ENCODE results near the gene NAV3. TPM values are rescaled to one million over a fixed set of nuclear protein-coding genes. Genes with fewer than 3 reads are reported as not detected.

Gene NAV3
- total RNA-seq, 2 experiments from 2014 or later, result not detected

DNA sequence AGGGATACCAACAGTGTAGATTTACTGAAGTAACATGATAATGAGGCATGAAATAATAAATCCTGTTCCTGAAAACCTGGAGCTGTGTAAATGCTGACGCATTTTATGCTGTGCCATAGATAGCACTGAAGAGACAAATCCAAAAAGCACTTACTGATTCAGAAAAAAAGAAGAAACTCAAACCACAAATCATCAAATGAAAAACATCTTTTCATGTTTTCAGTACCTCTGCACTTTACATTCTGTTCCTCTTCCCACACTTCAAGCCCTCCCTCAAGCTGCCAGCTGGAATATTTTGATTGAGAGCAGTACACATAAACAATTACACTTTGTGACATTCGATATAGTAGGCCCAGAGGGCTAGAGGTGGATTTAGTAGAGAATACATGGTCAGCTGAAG, 362.3 kb downstream of the NAV3 start:
- no peak for DNase-seq
- H3K36me3 ChIP-seq (ENCODE audit: insufficient read depth, low read length), result no peaks in the 10 kb centered on the region
- H3K9me3 Mint-ChIP-seq, result no peaks in the 10 kb centered on the region
- H3K9me3 ChIP-seq (ENCODE audit: control insufficient read depth in 1 of 2, insufficient read depth in 1 of 2, low read length in 2 of 2), result no peaks in the 10 kb centered on the region
- CTCF ChIA-PET, result no interaction called here
- H3K27me3 ChIP-seq (ENCODE audit: control insufficient read depth in 1 of 2, insufficient read depth in 2 of 2, low read length in 2 of 2), result no peaks in the 10 kb centered on the region
- no peak overlapping the region for H3K4me3 Mint-ChIP-seq
- H3K4me3 ChIP-seq (ENCODE audit: low read length), result no peak overlapping the region
- H3K27ac ChIP-seq (ENCODE audit: low read depth in 1 of 2, low read length in 2 of 2), result no peak overlapping the region
- intact Hi-C loops (cut with DNase I, micrococcal nuclease), result no loop called here
- no peaks in the 10 kb centered on the region for H3K4me1 ChIP-seq (ENCODE audit: insufficient read depth, low read length)
- POLR2A ChIA-PET, result no interaction called here
- no peak for ATAC-seq (ENCODE audit: poor library complexity)
- no peaks in the 10 kb centered on the region for H3K4me1 Mint-ChIP-seq (ENCODE audit: low read depth)
- H3K27me3 Mint-ChIP-seq, result no peaks in the 10 kb centered on the region
- no peak overlapping the region for H3K27ac Mint-ChIP-seq
- H3K36me3 Mint-ChIP-seq (ENCODE audit: low read depth), result no peaks in the 10 kb centered on the region
- TF ChIP-seq, protein P1, sequence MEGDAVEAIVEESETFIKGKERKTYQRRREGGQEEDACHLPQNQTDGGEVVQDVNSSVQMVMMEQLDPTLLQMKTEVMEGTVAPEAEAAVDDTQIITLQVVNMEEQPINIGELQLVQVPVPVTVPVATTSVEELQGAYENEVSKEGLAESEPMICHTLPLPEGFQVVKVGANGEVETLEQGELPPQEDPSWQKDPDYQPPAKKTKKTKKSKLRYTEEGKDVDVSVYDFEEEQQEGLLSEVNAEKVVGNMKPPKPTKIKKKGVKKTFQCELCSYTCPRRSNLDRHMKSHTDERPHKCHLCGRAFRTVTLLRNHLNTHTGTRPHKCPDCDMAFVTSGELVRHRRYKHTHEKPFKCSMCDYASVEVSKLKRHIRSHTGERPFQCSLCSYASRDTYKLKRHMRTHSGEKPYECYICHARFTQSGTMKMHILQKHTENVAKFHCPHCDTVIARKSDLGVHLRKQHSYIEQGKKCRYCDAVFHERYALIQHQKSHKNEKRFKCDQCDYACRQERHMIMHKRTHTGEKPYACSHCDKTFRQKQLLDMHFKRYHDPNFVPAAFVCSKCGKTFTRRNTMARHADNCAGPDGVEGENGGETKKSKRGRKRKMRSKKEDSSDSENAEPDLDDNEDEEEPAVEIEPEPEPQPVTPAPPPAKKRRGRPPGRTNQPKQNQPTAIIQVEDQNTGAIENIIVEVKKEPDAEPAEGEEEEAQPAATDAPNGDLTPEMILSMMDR (IDR thresholded peaks at IDR 0.05), result no peak

DNA sequence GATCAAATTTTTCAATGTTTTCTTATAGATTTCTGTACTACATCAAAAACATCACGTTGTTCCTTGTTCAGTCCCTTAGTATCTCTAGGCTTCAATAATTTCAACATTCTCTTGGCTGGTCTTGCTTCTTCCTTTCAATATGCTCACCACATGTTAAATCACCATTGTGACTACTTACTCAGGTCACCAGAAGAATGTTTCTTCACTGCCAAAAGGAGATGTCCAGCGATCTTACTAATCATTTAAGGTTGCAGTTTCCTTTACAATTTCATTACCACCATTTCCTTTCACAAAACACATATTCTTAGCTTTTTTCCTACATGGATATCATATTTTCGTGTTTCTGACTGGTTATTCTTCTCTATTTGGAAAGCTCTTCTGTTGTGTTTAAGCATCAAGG, 363.8 kb downstream of the NAV3 start:
- DNase-seq (no peak), ATAC-seq (ENCODE audit: poor library complexity) (no peak)
- H3K27ac ChIP-seq (ENCODE audit: low read depth in 1 of 2, low read length in 2 of 2), result no peak overlapping the region
- POLR2A ChIA-PET, result no interaction called here
- no peaks in the 10 kb centered on the region for H3K9me3 Mint-ChIP-seq
- H3K4me1 Mint-ChIP-seq (ENCODE audit: low read depth), result no peaks in the 10 kb centered on the region
- no peak overlapping the region for H3K27ac Mint-ChIP-seq
- H3K4me3 ChIP-seq (ENCODE audit: low read length), result no peak overlapping the region
- TF ChIP-seq, protein P1 (IDR thresholded peaks at IDR 0.05), result no peak
- no peaks in the 10 kb centered on the region for H3K9me3 ChIP-seq (ENCODE audit: control insufficient read depth in 1 of 2, insufficient read depth in 1 of 2, low read length in 2 of 2)
- intact Hi-C loops (cut with DNase I, micrococcal nuclease), result no loop called here
- H3K4me3 Mint-ChIP-seq, result no peak overlapping the region
- H3K4me1 ChIP-seq (ENCODE audit: insufficient read depth, low read length), result no peaks in the 10 kb centered on the region
- H3K27me3 ChIP-seq (ENCODE audit: control insufficient read depth in 1 of 2, insufficient read depth in 2 of 2, low read length in 2 of 2), result no peaks in the 10 kb centered on the region
- CTCF ChIA-PET, result no interaction called here
- H3K36me3 Mint-ChIP-seq (ENCODE audit: low read depth), result no peaks in the 10 kb centered on the region
- H3K36me3 ChIP-seq (ENCODE audit: insufficient read depth, low read length), result no peaks in the 10 kb centered on the region
- no peaks in the 10 kb centered on the region for H3K27me3 Mint-ChIP-seq

DNA sequence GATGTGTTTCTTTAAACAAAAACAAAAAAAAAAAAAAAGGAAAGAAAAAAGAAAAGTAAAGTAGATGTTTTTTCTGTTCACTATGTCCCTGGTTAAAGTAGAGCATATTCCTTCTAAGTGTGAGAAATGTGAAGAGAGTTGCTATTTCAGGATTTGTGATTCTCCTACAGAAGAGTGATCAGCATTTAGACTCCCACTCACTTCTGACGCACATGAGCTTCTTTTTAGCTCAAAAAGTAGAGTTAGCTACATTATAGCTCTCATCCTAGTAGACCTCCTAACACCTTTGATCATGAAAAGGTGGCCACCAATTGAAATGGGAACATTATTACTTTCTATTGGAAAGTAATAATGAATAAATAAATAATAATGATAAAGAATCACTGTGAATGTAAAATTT, 368.2 kb downstream of the NAV3 start:
- H3K4me1 ChIP-seq (ENCODE audit: insufficient read depth, low read length), result no peaks in the 10 kb centered on the region
- Mint-ChIP-seq H3K27me3 (no peaks in the 10 kb centered on the region), H3K4me1 (ENCODE audit: low read depth) (no peaks in the 10 kb centered on the region), H3K27ac (no peak overlapping the region), H3K9me3 (peaks cover 7% of the 10 kb centered on the region), H3K36me3 (ENCODE audit: low read depth) (no peaks in the 10 kb centered on the region), H3K4me3 (no peak overlapping the region)
- no peak for ATAC-seq (ENCODE audit: poor library complexity)
- no peak overlapping the region for H3K27ac ChIP-seq (ENCODE audit: low read depth in 1 of 2, low read length in 2 of 2)
- no peaks in the 10 kb centered on the region for H3K9me3 ChIP-seq (ENCODE audit: control insufficient read depth in 1 of 2, insufficient read depth in 1 of 2, low read length in 2 of 2)
- DNase-seq, result no peak
- intact Hi-C loops (cut with DNase I, micrococcal nuclease), result no loop called here
- POLR2A ChIA-PET, result no interaction called here
- TF ChIP-seq, protein P1 (IDR thresholded peaks at IDR 0.05), result no peak
- CTCF ChIA-PET, result no interaction called here
- H3K27me3 ChIP-seq (ENCODE audit: control insufficient read depth in 1 of 2, insufficient read depth in 2 of 2, low read length in 2 of 2), result no peaks in the 10 kb centered on the region
- no peak overlapping the region for H3K4me3 ChIP-seq (ENCODE audit: low read length)
- H3K36me3 ChIP-seq (ENCODE audit: insufficient read depth, low read length), result no peaks in the 10 kb centered on the region
